Measurements from ENCODE around the gene ELOVL5.
"Not testable (repeated sequence)": the region's sequence is repeated elsewhere in the genome, so short reads cannot be mapped to it uniquely, and the experiment has no call there.

The ELOVL5 gene

GRCh38 chr6:53317861-53318260, 30.9 kb downstream of the ELOVL5 start:
- no peak for TF ChIP-seq CTCF (IDR thresholded peaks at IDR 0.05; ENCODE audit: low read depth, low read length)
- H3K4me3 ChIP-seq (ENCODE audit: low read depth, low read length) = no peak overlapping the region

DNA sequence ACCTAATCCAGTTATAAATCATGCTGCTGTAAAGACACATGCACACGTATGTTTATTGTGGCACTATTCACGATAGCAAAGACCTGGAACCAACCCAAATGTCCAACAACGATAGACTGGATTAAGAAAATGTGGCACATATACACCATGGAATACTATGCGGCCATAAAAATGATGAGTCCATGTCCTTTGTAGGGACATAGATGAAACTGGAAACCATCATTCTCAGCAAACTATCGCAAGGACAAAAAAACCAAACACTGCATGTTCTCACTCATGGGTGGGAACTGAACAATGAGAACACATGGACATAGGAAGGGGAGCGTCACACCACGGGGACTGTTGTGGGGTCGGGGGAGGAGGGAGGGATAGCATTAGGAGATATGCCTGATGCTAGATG, 31.5 kb downstream of the ELOVL5 start:
- H3K4me3 ChIP-seq (ENCODE audit: low read depth, low read length) = not testable (repeated sequence)

DNA sequence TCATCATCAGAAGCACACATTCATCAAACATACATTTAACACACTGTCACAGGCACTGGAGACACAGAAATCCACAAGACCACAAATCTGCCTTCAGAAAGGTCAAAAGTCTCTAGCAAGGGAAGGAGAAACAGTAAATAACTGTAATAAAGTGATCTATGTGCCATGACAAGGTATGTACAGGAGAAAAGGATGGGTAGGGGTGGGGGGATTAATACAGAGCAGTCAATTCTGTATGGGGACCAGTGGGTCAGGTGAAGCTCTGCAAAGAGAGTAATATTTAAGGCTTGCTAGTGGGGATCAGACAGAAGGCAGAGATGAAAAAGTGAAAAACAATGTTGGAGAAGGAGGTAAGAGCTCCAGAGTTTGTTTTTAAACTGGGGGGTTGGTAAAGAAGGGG, 32.6 kb downstream of the ELOVL5 start:
- H3K4me3 ChIP-seq (ENCODE audit: low read depth, low read length) = no peak overlapping the region
- no peak for TF ChIP-seq CTCF (IDR thresholded peaks at IDR 0.05; ENCODE audit: low read depth, low read length)

DNA sequence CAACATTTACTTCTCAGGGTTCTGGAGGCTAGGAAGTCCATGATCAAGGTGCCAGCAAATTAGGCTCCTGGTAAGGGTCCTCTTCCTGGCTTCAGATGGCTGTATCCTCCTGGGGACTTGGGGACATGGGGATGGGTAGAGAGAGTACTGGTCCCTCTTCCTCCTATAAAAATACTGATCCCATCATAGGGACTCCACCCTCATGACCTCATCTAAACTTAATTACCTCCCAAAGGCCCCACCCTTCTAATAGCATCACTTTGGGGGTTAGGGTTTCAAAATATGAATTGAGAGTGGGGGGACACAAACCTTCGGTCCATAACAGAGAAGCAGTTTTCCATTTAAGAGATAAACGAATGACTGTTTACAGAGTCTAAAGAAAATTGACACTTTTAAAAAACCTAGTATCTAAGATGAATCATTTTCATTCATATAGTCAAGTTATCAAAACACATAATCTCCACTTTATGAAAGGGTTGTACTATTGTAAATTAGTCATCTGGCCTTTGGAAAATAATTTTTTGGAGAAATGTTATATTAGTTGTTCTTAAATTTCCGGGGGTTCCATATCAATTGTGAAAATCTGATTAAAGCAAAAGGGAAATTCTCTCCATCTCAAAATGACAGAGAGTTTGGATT, 33.5 kb downstream of the ELOVL5 start:
- TF ChIP-seq CTCF (IDR thresholded peaks at IDR 0.05; ENCODE audit: low read depth, low read length) = no peak
- H3K4me3 ChIP-seq (ENCODE audit: low read depth, low read length) = no peak overlapping the region

DNA sequence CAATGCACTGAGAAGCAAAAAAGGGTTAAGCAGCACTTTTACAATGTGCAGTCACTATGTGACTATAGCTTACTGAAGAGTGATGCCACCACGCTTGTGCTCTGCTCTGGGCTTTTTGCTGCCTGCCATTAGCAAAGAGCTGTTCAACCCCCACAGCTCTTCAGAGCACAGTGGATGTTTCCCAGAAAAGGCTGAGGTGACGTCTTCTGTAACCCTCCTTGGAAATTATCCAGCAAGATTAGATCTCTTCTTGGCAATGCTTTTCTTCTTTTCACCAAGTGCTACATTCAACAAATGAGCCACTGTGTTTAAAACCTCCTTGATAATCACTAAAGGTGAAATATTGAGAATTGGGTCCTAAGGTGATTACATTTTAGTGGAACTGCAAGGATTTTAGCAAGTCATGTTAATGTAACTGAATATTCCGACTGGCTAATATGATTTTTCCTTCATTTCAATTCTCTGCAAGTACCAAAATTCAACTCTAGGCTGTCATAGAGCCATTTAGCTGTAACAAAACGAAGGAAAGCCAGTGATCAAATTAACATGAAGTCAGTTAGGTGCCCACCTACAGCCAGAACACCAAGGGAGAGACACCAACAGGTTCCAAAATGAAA, 34.9 kb downstream of the ELOVL5 start:
- no peak overlapping the region for H3K4me3 ChIP-seq (ENCODE audit: low read depth, low read length)
- TF ChIP-seq CTCF (IDR thresholded peaks at IDR 0.05; ENCODE audit: low read depth, low read length) = no peak

- no peak overlapping the region for H3K4me3 ChIP-seq (ENCODE audit: low read depth, low read length)
- no peak for TF ChIP-seq CTCF (IDR thresholded peaks at IDR 0.05; ENCODE audit: low read depth, low read length)
These were observed 36.4 kb downstream of the ELOVL5 start for GRCh38 chr6:53312355-53312754.

- H3K4me3 ChIP-seq (ENCODE audit: low read depth, low read length) = no peak overlapping the region
- TF ChIP-seq CTCF (IDR thresholded peaks at IDR 0.05; ENCODE audit: low read depth, low read length) = no peak
These were observed 37.2 kb downstream of the ELOVL5 start for GRCh38 chr6:53311586-53311935.

All from WI38 (cell line).